GM12892 (cell line): Measurements from ENCODE around the gene ZNF483.

Source experiments
- POLR2A ChIP-seq: IDR thresholded peaks from 2 replicates; pipeline ENCODE4 v1.6.1; 2011; ENCODE audit warnings: low read depth, low read length, control low read depth
- POLR2AphosphoS5 ChIP-seq: IDR thresholded peaks from 2 replicates; pipeline ENCODE4 v1.6.1; 2011; ENCODE audit warnings: low read depth, low read length, control low read depth
- TAF1 ChIP-seq: IDR thresholded peaks from 2 replicates; pipeline ENCODE4 v1.6.1; 2011; ENCODE audit warnings: low read depth, mild to moderate bottlenecking, control low read depth, low read length, borderline replicate concordance

- TF ChIP-seq POLR2A = no peak
- no peak for TF ChIP-seq TAF1
- TF ChIP-seq POLR2AphosphoS5 = no peak
Observed at GRCh38 chr9:111598733-111599091, 73.7 kb downstream of the ZNF483 start.
